Peyer's patch (tissue), 4 donors: Measurements from ENCODE around the gene EHD4.

ENCODE experiments used
- POLR2A ChIP-seq, 2 donors: fragments of 450-650 bp; IDR thresholded peaks; one replicate each; pipeline ENCODE4 v1.5.1; 2017; ENCODE audit warnings: antibody characterized with exemption in 2 of 2, mild to moderate bottlenecking in 2 of 2, moderate library complexity in 2 of 2
- TF ChIP-seq, protein P1 (sequence below), 6 experiments: fragments of 450-650 bp in 4 of 6; fragments of 200-600 bp in 2 of 6; sonication (generic) in 1 of 6; IDR thresholded peaks; one replicate each; pipeline ENCODE4 v1.5.1; 2017 to 2019; ENCODE audit warnings: antibody characterized with exemption in 6 of 6, mild to moderate bottlenecking in 3 of 6, moderate library complexity in 1 of 6

- TF ChIP-seq POLR2A (IDR thresholded peaks at IDR 0.05), result no peak
- TF ChIP-seq, protein P1, sequence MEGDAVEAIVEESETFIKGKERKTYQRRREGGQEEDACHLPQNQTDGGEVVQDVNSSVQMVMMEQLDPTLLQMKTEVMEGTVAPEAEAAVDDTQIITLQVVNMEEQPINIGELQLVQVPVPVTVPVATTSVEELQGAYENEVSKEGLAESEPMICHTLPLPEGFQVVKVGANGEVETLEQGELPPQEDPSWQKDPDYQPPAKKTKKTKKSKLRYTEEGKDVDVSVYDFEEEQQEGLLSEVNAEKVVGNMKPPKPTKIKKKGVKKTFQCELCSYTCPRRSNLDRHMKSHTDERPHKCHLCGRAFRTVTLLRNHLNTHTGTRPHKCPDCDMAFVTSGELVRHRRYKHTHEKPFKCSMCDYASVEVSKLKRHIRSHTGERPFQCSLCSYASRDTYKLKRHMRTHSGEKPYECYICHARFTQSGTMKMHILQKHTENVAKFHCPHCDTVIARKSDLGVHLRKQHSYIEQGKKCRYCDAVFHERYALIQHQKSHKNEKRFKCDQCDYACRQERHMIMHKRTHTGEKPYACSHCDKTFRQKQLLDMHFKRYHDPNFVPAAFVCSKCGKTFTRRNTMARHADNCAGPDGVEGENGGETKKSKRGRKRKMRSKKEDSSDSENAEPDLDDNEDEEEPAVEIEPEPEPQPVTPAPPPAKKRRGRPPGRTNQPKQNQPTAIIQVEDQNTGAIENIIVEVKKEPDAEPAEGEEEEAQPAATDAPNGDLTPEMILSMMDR (IDR thresholded peaks at IDR 0.05), result no peak
Observed at GRCh38 chr15:41987246-41987924, 15.0 kb upstream of the EHD4 start.
